Measurements from ENCODE around the gene CALM3. TPM values are rescaled to one million over a fixed set of nuclear protein-coding genes. Genes with fewer than 3 reads are reported as not detected.

CALM3 gene
- total RNA-seq, 4 donors from 2014 or later: 108 to 190 (median 155) TPM

DNA sequence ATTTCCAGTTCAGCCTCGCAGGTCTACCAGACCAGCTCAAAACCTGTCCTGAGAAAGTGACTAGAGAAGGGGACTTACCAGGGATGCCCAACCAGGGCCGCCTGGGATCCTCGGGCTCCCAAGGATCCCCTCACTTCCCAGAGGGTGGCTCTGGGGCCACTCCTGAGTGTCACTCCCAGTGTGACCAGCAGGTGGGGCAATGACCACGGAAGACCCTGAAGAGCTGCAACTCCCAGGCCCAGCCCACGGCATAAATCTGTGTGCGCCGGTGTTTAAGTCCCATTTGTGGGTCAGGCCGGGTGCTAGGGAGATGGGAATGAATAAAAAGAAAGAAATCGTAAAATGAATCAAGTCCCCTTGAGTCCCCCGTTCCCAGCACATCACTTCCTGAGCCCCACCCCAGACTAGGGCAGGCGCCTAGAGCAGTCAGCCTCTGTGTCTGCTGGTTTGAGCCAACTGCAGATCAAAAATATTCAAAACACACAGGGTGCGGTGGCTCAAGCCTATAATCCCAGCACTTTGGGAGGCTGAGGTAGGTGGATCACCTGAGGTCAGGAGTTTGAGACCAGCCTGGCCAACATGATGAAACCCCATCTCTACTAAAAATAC lies 13.1 kb downstream of the CALM3 start:
- 15 to 18% methylated on average over 10 to 12 of the region's 12 CpGs for WGBS, 2 donors
- Histone ChIP-seq H3K27ac (no peak overlapping the region), H3K27me3 (no peaks in the 10 kb centered on the region), H3K9me3 (no peaks in the 10 kb centered on the region), H3K4me3 (replicated peaks in 1 of 3) (no peak overlapping the region), H3K36me3 (peaks cover 3 to 8% of the 10 kb centered on the region in 2 donors), H3K4me1 (peaks cover 11 to 35% of the 10 kb centered on the region in 2 donors)
- DNase-seq: peak; percentile 81 to 83
- intact Hi-C loops (cut with DNase I): loop anchor here (10.0 kb wide), 1 partner anchor 121 kb away; no protein-coding TSS in a partner anchor
- TF ChIP-seq, protein P1, sequence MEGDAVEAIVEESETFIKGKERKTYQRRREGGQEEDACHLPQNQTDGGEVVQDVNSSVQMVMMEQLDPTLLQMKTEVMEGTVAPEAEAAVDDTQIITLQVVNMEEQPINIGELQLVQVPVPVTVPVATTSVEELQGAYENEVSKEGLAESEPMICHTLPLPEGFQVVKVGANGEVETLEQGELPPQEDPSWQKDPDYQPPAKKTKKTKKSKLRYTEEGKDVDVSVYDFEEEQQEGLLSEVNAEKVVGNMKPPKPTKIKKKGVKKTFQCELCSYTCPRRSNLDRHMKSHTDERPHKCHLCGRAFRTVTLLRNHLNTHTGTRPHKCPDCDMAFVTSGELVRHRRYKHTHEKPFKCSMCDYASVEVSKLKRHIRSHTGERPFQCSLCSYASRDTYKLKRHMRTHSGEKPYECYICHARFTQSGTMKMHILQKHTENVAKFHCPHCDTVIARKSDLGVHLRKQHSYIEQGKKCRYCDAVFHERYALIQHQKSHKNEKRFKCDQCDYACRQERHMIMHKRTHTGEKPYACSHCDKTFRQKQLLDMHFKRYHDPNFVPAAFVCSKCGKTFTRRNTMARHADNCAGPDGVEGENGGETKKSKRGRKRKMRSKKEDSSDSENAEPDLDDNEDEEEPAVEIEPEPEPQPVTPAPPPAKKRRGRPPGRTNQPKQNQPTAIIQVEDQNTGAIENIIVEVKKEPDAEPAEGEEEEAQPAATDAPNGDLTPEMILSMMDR (IDR thresholded peaks at IDR 0.05): peak; percentile 44 to 91 (median 74)
- no peak for TF ChIP-seq POLR2A (IDR thresholded peaks at IDR 0.05)

DNA sequence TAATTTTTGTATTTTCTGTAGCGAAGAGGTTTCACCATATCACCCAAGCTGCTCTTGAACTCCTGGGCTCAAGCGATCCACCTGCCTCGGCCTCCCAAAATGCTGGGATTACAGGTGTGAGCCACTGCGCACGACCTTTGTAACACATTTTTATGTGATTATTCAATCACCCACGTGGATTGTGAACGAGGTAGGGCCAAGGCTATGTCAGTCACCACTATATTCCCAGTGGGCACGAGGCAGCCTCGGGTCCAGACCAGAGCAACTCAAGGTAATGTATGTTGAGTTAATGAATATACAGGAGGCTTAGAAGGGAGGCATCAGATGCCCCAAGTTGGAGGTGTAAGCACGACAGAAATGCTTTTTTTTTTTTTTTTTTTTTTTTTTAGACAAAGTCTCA lies 14.8 kb downstream of the CALM3 start:
- no peaks in the 10 kb centered on the region for H3K27me3 ChIP-seq
- no peak overlapping the region for H3K4me3 ChIP-seq (replicated peaks in 1 of 3)
- H3K9me3 ChIP-seq: no peaks in the 10 kb centered on the region
- DNase-seq: no peak
- TF ChIP-seq POLR2A (IDR thresholded peaks at IDR 0.05): no peak
- TF ChIP-seq, protein P1 (IDR thresholded peaks at IDR 0.05): no peak
- 89 to 95% methylated on average over 10 of the region's 10 CpGs for WGBS, 2 donors
- H3K36me3 ChIP-seq: no peaks in the 10 kb centered on the region
- intact Hi-C loops (cut with DNase I): loop anchor here (5.0 to 10.0 kb wide), 2 partner anchors 46 to 119 kb away; partner anchors contain the start of gene DACT3
- H3K27ac ChIP-seq: no peak overlapping the region
- peaks cover 5 to 27% of the 10 kb centered on the region in 2 donors for H3K4me1 ChIP-seq

DNA sequence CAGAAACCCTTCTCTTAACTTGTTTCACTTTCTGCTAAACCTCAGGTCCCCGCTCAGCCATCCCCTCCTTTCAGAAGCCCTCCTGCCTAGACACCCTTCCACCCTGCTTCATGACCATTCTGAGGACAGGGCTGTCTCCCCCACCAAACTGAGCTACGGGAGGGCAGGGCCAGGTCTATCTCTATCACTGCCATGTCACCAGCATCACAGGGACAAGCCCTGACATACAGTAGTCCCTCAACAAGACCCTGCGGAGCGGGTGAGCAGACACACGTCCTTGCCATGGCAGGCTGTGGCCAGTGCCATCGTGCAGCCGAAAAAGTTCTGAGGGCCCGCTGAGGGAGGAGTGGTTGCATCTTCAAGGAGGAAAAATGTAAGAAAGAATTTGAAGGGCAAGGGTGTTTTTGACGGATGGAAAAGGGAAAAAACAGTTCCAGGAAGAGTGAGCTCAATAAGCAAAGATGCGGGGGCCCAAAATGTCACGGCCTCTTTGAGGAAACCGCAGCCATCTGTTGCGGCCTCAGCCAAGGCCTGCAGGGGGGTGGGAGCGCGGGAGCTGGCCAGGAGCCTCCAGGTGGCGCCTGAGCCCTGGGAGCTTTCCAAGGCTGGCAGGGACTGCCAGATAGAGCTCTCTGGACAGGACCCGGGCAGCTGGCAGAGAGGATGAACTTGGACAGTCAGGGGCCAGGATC lies 15.6 kb downstream of the CALM3 start:
- Histone ChIP-seq H3K9me3 (no peaks in the 10 kb centered on the region), H3K4me3 (replicated peaks in 1 of 3) (no peak overlapping the region), H3K27me3 (no peaks in the 10 kb centered on the region), H3K4me1 (peaks cover 0 to 19% of the 10 kb centered on the region in 2 donors), H3K36me3 (no peaks in the 10 kb centered on the region), H3K27ac (no peak overlapping the region)
- TF ChIP-seq POLR2A (IDR thresholded peaks at IDR 0.05): no peak
- TF ChIP-seq, protein P1 (IDR thresholded peaks at IDR 0.05): peak in 3 of 6 experiments; percentile 32 to 54 (median 53)
- intact Hi-C loops (cut with DNase I): loop anchor here (5.0 to 10.0 kb wide), 2 partner anchors 46 to 118 kb away; partner anchors contain the start of gene DACT3
- 33 to 36% methylated on average over 17 of the region's 17 CpGs for WGBS, 2 donors
- peak; percentile 77 to 83 for DNase-seq

DNA sequence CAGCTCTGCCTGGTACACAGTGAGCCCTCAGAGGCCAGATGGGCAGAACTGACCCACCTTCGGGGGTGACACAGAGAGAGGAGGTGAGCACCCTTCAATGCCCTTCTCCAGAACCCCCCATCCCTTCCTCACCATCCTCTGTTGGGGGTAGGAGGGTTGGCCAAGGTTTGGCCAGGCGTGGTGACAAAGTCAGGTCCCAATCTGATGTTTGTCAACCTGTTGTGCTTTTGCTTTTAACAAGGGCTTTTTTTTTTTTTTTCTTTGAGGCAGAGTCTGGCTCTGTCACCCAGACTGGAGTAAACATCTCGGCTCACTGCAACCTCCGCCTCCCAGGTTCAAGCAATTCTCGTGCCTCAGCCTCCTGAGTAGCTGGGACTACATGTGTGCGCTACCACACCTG lies 16.5 kb downstream of the CALM3 start:
- WGBS, 2 donors: 88% methylated on average over 6 of the region's 6 CpGs
- TF ChIP-seq, protein P1 (IDR thresholded peaks at IDR 0.05): no peak
- TF ChIP-seq POLR2A (IDR thresholded peaks at IDR 0.05): no peak
- Histone ChIP-seq H3K4me1 (peaks cover 0 to 17% of the 10 kb centered on the region in 2 donors), H3K27ac (no peak overlapping the region), H3K9me3 (no peaks in the 10 kb centered on the region), H3K36me3 (no peaks in the 10 kb centered on the region), H3K27me3 (no peaks in the 10 kb centered on the region), H3K4me3 (replicated peaks in 1 of 3) (no peak overlapping the region)
- DNase-seq: no peak
- intact Hi-C loops (cut with DNase I): loop anchor here (5.0 to 10.0 kb wide), 2 partner anchors 45 to 117 kb away; partner anchors contain the start of gene DACT3

All from thyroid gland (tissue), 4 donors.